ENCODE results near the gene FAM89B. TPM values are rescaled to one million over a fixed set of nuclear protein-coding genes. Genes with fewer than 3 reads are reported as not detected.
A peak's percentile ranks its signal among the peaks of the same experiment; 100 is the strongest.

The FAM89B gene
- total RNA-seq, 4 donors from 2014 or later: 86.6 to 154 (median 119) TPM

- no peaks in the 10 kb centered on the region for H3K27me3 ChIP-seq
- DNase-seq: no peak
- peak overlapping the region; percentile 91 to 99 (median 98) for H3K27ac ChIP-seq
- H3K9me3 ChIP-seq: no peaks in the 10 kb centered on the region
- H3K36me3 ChIP-seq: peaks cover 0 to 43% of the 10 kb centered on the region in 2 donors
- ATAC-seq: no peak
- peaks cover 71 to 77% of the 10 kb centered on the region in 2 donors for H3K4me1 ChIP-seq
- in situ Hi-C loops (cut with MboI; ENCODE audit: low sequenced_read_pairs in 4 of 4) (no loop called here), intact Hi-C loops (cut with DNase I; ENCODE audit: low total_unique reads) (no loop called here)
- TF ChIP-seq POLR2A (IDR thresholded peaks at IDR 0.05) (no peak), CTCF (IDR thresholded peaks at IDR 0.05 in 4 of 5, conservative IDR thresholded peaks at IDR 0.05 in 1 of 5) (no peak)
- H3K4me3 ChIP-seq: no peak overlapping the region
These were observed 17.3 kb downstream of the FAM89B start for GRCh38 chr11:65589444-65590239.

- peak; percentile 53 to 76 for DNase-seq
- H3K27ac ChIP-seq: peak overlapping the region; percentile 91 to 99 (median 98)
These were observed 18.0 kb downstream of the FAM89B start for GRCh38 chr11:65590240-65590738.

GRCh38 chr11:65591939-65592857 is 19.9 kb downstream of the FAM89B start:
- Histone ChIP-seq H3K36me3 (peaks cover 0 to 30% of the 10 kb centered on the region in 2 donors), H3K4me3 (peak overlapping the region in 2 of 4 donors; percentile 12 to 24), H3K27me3 (no peaks in the 10 kb centered on the region), H3K4me1 (peaks cover 53 to 68% of the 10 kb centered on the region in 2 donors), H3K9me3 (no peaks in the 10 kb centered on the region), H3K27ac (peak overlapping the region; percentile 91 to 99 (median 98))
- ATAC-seq (no peak), DNase-seq (no peak)
- intact Hi-C loops (cut with DNase I; ENCODE audit: low total_unique reads): no loop called here
- TF ChIP-seq POLR2A (IDR thresholded peaks at IDR 0.05) (no peak), CTCF (IDR thresholded peaks at IDR 0.05 in 4 of 5, conservative IDR thresholded peaks at IDR 0.05 in 1 of 5) (peak in 1 of 5 experiments; percentile 30)
- in situ Hi-C loops (cut with MboI; ENCODE audit: low sequenced_read_pairs in 4 of 4): no loop called here

More at GRCh38 chr11:65590240-65590738, 18.0 kb downstream of the FAM89B start:
- in situ Hi-C loops (cut with MboI; ENCODE audit: low sequenced_read_pairs in 4 of 4): no loop called here
- ATAC-seq: no peak
- TF ChIP-seq CTCF (IDR thresholded peaks at IDR 0.05 in 4 of 5, conservative IDR thresholded peaks at IDR 0.05 in 1 of 5) (no peak), POLR2A (IDR thresholded peaks at IDR 0.05) (no peak)
- Histone ChIP-seq H3K4me3 (no peak overlapping the region), H3K9me3 (no peaks in the 10 kb centered on the region), H3K27me3 (no peaks in the 10 kb centered on the region), H3K4me1 (peaks cover 71 to 81% of the 10 kb centered on the region in 2 donors), H3K36me3 (peaks cover 0 to 41% of the 10 kb centered on the region in 2 donors)
- intact Hi-C loops (cut with DNase I; ENCODE audit: low total_unique reads): no loop called here

- no peak overlapping the region for H3K4me3 ChIP-seq
- intact Hi-C loops (cut with DNase I; ENCODE audit: low total_unique reads) (loop anchor here (1.0 kb wide), 2 partner anchors 19 to 53 kb away; no protein-coding TSS in a partner anchor), in situ Hi-C loops (cut with MboI; ENCODE audit: low sequenced_read_pairs in 4 of 4) (no loop called here)
- H3K4me1 ChIP-seq: peaks cover 45 to 60% of the 10 kb centered on the region in 2 donors
- H3K27ac ChIP-seq: peak overlapping the region; percentile 91 to 99 (median 98)
- peak in 1 of 2 donors; percentile 3 for ATAC-seq
- no peaks in the 10 kb centered on the region for H3K27me3 ChIP-seq
- H3K9me3 ChIP-seq: no peaks in the 10 kb centered on the region
- peaks cover 0 to 36% of the 10 kb centered on the region in 2 donors for H3K36me3 ChIP-seq
- DNase-seq: no peak
- TF ChIP-seq POLR2A (IDR thresholded peaks at IDR 0.05) (no peak), CTCF (IDR thresholded peaks at IDR 0.05 in 4 of 5, conservative IDR thresholded peaks at IDR 0.05 in 1 of 5) (no peak)
These were observed 20.6 kb downstream of the FAM89B start for GRCh38 chr11:65592858-65593517.

Data from gastrocnemius medialis (tissue), 4 donors.